Muscle layer of duodenum (tissue), 2 donors: Measurements from ENCODE around the gene SFRP5.

Source experiments
- H3K27ac ChIP-seq: one replicate; pipeline ENCODE4 v1.7.0; 2013; ENCODE audit warnings: mild to moderate bottlenecking, low read length
- H3K27me3 ChIP-seq: one replicate; pipeline ENCODE4 v1.7.0; 2013; ENCODE audit warnings: low read depth, mild to moderate bottlenecking, control low read depth, low read length
- H3K36me3 ChIP-seq, 2 donors: one replicate each; pipeline ENCODE4 v1.7.0; 2013; ENCODE audit warnings: low read length in 2 of 2, control low read depth in 1 of 2, mild to moderate bottlenecking in 1 of 2; ENCODE audit not compliant: insufficient read depth in 2 of 2, control insufficient read depth in 1 of 2
- H3K4me1 ChIP-seq, 2 donors: one replicate each; pipeline ENCODE4 v1.7.0; 2013; ENCODE audit warnings: low read length in 2 of 2, mild to moderate bottlenecking in 2 of 2, control low read depth in 1 of 2, moderate library complexity in 1 of 2; ENCODE audit not compliant: insufficient read depth in 2 of 2, control insufficient read depth in 1 of 2
- H3K4me3 ChIP-seq, 2 donors: one replicate each; pipeline ENCODE4 v1.7.0; 2013; ENCODE audit warnings: low read length in 2 of 2, low read depth in 1 of 2, mild to moderate bottlenecking in 1 of 2
- H3K9me3 ChIP-seq, 2 donors: one replicate each; pipeline ENCODE4 v1.7.0; 2013; ENCODE audit warnings: low read length in 2 of 2, control low read depth in 1 of 2, mild to moderate bottlenecking in 1 of 2; ENCODE audit not compliant: control insufficient read depth in 1 of 2
- donor health status: healthy.

The SFRP5 gene

DNA sequence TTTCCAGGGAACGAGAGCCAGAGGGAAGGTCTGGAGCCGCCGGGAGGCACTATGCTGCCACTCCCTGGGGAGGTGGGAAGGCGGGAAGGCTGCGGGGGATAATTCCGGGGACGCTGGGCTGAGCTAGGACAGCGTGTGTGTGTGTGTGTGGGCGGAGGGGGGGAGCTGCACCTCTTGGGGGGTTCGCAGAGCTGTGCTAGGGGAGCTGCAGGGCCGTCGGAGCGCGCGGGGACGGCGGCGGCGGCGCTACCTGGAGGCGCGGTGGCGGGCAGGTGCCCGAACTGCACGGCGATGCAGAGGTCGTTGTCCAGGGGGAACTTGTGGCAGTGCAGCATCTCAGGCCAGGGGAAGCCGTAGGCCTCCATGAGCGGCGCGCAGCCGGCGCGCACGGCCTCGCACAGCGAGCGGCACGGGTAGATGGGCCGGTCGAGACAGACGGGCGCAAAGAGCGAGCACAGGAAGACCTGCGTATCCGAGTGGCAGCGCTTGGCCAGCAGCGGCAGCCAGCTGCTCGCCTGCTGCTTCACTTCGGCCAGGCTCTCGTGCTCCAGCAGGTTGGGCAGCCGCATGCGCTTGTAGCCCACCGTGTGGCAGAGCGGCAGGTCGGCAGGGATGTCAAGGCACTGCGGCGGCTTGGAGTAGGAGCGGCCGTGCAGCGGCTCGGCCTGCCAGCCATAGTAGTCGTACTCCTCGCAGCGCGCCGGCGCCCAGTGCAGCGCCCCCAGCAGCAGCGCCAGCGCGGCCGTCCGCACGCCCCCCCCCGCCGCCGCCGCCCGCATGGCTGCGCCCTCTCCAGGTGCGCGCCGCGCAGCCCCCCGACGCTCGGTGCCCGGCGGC lies 526 bp downstream of the SFRP5 start:
- no peak overlapping the region for H3K27ac ChIP-seq
- H3K27me3 ChIP-seq = peaks cover 18% of the 10 kb centered on the region
- H3K4me3 ChIP-seq = peak overlapping the region in 1 of 2 donors; percentile 42
- no peaks in the 10 kb centered on the region for H3K9me3 ChIP-seq
- H3K36me3 ChIP-seq = no peaks in the 10 kb centered on the region
- peaks cover 0 to 13% of the 10 kb centered on the region in 2 donors for H3K4me1 ChIP-seq

DNA sequence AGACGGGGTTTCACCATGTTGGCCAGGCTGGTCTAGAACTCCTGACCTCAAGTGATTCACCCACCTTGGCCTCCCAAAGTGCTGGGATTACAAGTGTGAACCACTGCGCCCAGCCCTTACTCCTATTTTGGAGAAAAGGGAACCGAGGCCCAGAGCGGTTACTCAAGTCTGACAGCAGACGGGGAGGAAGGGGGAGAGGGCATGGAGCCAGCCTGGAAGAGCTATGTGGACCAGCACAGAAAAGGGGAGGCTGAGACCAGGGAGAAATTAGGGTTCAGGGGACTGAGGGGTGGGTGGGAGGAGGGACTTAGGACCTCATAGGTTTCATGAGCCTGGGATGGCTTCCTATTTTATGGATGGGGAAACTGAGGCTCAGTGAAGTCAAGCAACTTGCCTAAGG lies 1.5 kb downstream of the SFRP5 start:
- Histone ChIP-seq H3K9me3 (no peaks in the 10 kb centered on the region), H3K4me1 (peaks cover 0 to 13% of the 10 kb centered on the region in 2 donors), H3K27ac (no peak overlapping the region), H3K36me3 (peaks cover 0 to 2% of the 10 kb centered on the region in 2 donors), H3K27me3 (peaks cover 18% of the 10 kb centered on the region), H3K4me3 (peak overlapping the region in 1 of 2 donors; percentile 42)

DNA sequence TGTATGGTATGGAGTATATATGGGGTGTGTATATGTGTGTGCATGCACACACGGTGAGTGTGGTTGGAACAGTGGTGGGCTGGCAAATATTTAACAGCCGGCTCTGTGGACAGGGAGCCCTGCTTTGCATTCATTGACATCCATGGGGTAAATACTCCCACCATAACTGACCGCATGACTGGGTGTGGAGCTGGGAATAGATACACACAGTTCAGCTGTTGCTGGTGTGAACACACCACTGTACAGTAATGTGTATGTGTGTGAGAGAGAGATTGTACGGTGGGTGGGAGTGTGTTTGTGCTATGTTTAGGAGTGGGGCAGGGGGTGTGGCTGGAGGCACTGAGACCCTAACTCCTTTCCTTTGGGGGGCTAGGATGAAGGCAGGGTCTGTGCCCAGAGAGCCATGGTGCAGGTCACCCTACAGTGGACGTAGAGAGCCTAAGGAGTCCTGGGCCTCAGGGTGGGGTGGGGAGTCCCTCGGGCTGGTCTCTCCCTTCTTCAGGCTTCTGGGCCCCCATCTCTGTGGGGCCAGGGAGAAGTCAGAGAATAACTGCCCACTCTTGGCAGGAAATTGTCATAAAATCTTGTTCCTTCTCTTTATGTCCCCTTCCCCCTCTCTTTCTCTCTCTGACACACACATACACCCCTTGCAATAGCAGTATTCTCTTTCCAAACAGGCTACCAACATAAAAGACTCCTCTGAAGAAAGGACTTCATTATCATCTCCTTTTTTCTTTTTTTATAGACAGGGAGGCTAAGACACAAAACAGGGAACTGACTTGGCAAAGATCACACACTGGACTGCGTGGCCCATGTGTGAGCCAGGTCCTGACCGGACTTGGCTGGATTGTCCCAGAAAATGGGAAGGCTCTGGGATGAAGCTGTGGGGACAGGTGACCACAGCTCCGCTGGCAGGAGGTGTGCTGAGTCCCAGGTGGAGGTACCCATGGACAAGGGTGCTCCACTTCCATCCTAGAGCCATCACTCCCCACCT lies 3.2 kb downstream of the SFRP5 start:
- Histone ChIP-seq H3K4me3 (no peak overlapping the region), H3K27ac (no peak overlapping the region), H3K4me1 (peaks cover 0 to 13% of the 10 kb centered on the region in 2 donors), H3K36me3 (peaks cover 0 to 2% of the 10 kb centered on the region in 2 donors), H3K27me3 (peaks cover 18% of the 10 kb centered on the region), H3K9me3 (no peaks in the 10 kb centered on the region)

DNA sequence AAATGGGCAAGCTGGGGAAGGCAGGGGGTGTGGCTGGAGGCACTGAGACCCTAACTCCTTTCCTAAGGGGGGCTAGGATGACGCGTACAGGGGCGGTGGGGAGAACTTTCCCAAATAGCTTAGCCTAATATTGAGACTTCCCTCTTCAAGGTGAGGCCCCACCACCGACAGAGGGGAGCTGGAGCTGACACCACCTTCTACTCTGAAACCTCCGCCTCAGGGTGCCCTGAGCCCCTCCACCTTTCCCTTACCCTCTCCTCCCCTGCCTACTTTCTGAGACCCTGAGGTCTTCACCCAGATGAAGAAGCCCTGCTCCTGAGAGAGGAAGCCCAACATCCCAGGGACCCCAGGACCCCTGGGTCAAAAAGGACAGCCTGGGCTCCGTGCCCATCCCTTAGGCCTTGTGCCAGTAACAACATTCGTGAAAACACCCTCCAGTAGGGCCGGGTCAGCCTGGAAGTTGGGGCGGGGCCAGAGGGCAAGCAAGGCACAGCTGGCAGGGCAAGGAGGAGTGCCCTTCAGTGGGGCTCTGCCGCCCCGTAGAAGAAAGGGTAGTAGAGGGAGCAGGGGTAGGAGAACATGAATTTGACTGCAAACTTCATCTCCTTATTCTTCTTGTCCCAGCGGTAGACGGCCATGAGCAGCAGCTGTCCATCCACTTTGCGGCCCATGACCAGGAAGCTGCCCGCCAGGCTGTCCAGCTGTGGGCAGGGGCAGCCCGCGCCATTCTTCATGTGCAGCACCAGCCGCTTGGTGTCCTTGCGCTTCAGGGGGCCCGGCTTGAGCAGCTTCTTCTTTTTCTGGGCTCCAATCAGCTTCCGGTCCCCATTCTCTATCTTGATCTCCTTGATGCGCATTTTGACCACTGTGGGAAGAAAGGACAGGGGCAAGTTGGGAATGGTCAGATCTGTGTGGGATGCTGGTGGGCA lies 4.5 kb downstream of the SFRP5 start:
- Histone ChIP-seq H3K36me3 (peaks cover 0 to 2% of the 10 kb centered on the region in 2 donors), H3K9me3 (no peaks in the 10 kb centered on the region), H3K4me3 (no peak overlapping the region), H3K27ac (no peak overlapping the region), H3K4me1 (peaks cover 0 to 13% of the 10 kb centered on the region in 2 donors), H3K27me3 (peaks cover 10% of the 10 kb centered on the region)

DNA sequence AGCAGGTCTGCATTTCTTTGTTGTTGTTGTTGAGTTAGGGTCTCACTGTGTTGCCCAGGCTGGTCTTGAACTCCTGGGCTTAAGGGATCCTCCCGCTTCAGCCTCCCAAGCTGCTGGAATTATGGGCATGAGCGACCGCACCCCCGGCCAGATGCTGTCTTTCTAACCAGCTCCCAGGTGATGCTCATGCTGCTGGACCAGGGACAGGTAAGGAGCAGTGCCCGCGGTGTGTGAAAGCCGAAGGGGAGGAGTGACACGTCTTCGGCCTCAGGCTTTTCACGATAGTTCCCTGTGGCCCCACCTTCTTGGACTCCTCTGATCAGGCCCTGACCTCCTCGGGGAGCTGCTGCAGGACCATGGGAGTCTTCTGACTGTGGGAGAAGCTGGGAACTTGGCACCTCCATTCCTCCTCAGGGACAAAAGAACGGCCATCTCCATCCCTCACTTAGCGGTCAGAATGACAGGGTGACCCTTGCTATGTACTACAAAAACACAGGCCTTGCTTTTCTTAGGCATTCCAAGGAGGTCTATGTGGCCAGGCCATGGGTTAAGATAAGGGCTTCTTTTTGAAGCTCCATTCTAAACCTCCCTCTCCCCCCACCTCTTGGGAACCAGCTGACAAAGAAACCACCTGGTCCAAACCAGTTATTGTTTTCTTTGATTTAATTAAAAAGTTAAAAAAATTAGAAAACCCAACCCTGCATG lies 5.5 kb downstream of the SFRP5 start:
- Histone ChIP-seq H3K9me3 (no peaks in the 10 kb centered on the region), H3K36me3 (peaks cover 0 to 11% of the 10 kb centered on the region in 2 donors), H3K4me1 (peaks cover 0 to 6% of the 10 kb centered on the region in 2 donors), H3K27ac (no peak overlapping the region), H3K27me3 (peaks cover 9% of the 10 kb centered on the region), H3K4me3 (no peak overlapping the region)

DNA sequence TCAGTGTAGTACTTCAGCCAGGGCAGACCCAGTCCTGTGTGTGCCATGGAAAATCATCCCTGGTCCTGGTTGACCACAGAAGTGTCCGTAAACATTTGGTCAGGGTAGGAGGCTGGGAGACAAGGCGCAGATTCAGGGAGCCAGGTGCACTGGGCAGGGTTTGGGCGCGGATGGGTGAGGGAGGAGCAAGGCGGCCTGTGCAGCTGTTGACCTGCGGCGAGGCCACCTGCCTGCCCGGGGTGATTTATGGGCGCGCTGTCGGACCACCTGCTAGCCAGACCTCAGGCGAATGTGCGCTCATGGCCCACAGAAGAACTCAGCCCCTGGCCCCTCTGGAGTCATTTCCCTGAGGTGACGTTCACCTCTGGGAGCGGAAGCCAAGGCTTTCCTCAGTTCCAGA lies 6.6 kb downstream of the SFRP5 start:
- Histone ChIP-seq H3K9me3 (no peaks in the 10 kb centered on the region), H3K27ac (no peak overlapping the region), H3K36me3 (peaks cover 2 to 16% of the 10 kb centered on the region in 2 donors), H3K4me3 (no peak overlapping the region), H3K4me1 (no peaks in the 10 kb centered on the region), H3K27me3 (peaks cover under 1% of the 10 kb centered on the region)

DNA sequence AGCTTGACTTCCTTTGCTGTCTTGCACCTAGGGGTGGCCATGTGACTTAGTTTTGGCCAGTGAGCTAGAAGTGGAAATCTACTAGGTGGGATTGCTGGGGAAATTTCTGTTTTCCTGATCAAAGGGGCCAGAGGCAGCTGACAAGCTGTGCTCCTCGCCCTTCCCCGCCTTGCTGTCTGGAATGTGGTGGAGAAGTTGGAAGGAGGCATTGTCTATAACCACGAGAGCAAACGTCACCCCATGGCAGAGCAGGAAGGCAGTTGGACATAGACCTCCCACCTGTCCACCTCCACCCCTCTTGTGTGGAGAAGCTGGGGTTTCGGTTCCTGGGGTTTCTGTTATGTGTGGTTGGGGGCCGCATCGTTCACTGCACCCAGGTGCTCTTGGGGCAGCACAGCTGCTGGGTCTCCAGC lies 7.3 kb downstream of the SFRP5 start:
- Histone ChIP-seq H3K4me1 (no peaks in the 10 kb centered on the region), H3K4me3 (no peak overlapping the region), H3K36me3 (peaks cover 7 to 22% of the 10 kb centered on the region in 2 donors), H3K9me3 (no peaks in the 10 kb centered on the region), H3K27ac (no peak overlapping the region), H3K27me3 (no peaks in the 10 kb centered on the region)

DNA sequence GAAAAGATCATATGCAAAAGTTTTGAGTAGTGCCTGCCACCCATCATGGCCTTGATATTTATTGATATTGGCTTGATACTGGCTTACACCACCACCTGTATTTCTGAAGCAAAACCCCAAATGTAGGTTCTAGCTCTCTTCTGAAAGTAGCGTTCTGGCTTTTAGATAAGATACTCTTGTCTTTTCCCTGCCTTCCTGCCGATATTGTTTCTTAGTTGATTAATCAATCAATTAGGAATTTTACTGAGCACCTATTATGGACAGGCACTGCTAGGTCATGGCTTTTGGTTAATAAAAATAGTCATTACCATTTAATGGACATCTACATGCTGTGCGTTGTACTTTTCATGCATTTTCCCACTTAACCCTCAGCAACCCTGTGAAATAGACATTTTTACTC lies 7.9 kb downstream of the SFRP5 start:
- no peak overlapping the region for H3K4me3 ChIP-seq
- H3K27ac ChIP-seq = no peak overlapping the region
- no peaks in the 10 kb centered on the region for H3K4me1 ChIP-seq
- H3K9me3 ChIP-seq = no peaks in the 10 kb centered on the region
- no peaks in the 10 kb centered on the region for H3K27me3 ChIP-seq
- H3K36me3 ChIP-seq = peaks cover 10 to 28% of the 10 kb centered on the region in 2 donors

DNA sequence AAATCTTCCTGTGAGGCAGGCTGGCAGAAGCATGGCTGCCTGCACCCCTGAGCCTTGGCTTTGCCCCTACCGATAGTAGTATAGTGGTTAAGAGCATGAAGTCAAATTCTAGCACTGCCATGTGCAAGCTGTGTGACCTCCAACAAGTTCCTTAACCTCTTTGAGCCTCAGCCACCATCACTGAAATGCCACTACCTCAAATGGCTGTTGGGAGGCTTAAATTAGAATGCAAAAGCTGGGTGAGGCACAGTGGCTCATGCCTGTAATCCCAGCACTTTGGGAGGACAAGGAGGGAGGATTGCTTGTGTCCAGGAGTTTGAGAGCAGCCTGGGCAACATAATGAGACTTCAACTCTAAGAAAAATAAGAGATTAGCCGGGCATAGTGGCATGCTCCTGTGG lies 8.4 kb downstream of the SFRP5 start:
- Histone ChIP-seq H3K4me3 (no peak overlapping the region), H3K9me3 (no peaks in the 10 kb centered on the region), H3K27ac (no peak overlapping the region), H3K36me3 (peaks cover 10 to 29% of the 10 kb centered on the region in 2 donors), H3K4me1 (no peaks in the 10 kb centered on the region), H3K27me3 (no peaks in the 10 kb centered on the region)

DNA sequence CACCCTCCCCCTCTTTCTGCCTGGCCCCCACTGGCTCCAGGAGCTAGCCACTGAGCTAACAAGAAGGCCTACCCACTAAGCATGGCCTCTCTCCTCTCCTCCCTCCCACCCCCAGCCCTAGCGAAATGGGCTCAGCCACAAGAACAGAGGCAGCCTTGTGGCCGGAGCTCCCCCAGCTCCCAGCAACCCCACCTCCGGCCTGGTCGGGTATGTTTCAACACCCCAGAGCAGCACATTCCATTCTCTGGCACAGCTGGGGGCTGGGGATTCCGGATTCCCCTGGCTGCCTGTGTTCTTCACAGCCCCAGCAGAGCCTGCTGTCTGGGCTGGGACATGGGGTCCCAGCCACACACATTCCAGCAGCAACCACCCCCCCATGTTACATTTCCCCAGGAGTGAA lies 9.0 kb downstream of the SFRP5 start:
- H3K9me3 ChIP-seq = no peaks in the 10 kb centered on the region
- H3K4me1 ChIP-seq = no peaks in the 10 kb centered on the region
- H3K27me3 ChIP-seq = no peaks in the 10 kb centered on the region
- peaks cover 10 to 30% of the 10 kb centered on the region in 2 donors for H3K36me3 ChIP-seq
- H3K27ac ChIP-seq = no peak overlapping the region
- no peak overlapping the region for H3K4me3 ChIP-seq
